GM20431 (cell line): ENCODE measurements around the gene SNAPC4.
"Not testable (repeated sequence)": the region's sequence is repeated elsewhere in the genome, so short reads cannot be mapped to it uniquely, and the experiment has no call there.

Source experiments
- in situ Hi-C: fragments of 300-500 bp; cut with MseI, MboI; formaldehyde crosslinking; loops from one replicate; pipeline ENCODE4 v1.15.0; 2020; ENCODE audit warnings: low sequenced_read_pairs; ENCODE audit not compliant: unreplicated experiment

The SNAPC4 gene

DNA sequence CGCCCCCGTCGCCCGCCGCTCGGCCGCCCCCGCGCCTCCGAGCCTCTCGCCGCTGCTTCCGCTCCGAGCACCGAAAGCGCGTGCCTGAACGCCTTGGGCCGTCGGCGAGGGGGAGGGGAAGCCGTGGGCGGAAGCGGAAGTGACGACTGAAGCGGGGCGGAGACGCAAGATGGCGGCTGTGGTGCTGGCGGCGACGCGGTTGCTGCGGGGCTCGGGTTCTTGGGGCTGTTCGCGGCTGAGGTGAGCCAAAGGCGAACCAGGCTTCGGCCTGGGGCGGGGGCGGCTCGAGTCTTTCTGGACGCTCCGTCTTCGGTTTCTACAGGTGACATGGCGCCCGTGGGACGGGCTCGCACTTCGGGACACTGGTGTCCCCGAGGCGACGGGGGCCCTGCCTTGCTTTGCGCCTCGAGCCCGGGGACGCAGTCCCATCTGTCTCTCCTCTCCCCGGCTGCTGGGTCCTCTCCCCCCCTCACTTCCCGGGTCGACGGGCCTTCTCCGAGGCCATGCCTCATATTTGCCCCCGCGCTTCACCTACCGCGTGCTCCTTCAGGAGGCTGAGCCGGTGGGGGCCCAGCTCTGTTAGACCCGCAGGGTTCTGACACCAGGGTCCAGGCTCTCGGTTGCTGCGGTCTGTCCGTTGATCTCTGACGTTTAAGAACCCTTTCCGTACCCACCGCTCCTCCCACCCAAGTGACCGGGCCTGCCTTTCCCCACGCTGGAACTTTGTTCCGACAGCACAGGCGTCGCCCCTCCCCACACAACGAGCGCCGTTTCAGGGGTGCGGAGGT lies 10.7 kb upstream of the SNAPC4 start, which contains the start of the genes ENTR1 and PMPCA:
ENTR1 (minus strand) TSS at position 115 of the 788 bp plus-strand sequence. CDS start 217 bp downstream, outside the sequence.
PMPCA (plus strand) TSS at position 159 of the 788 bp plus-strand sequence; CDS start at position 170, 11 bp downstream.
- in situ Hi-C loops: no loop called here

GRCh38 chr9:136409557-136410455 lies 9.8 kb upstream of the SNAPC4 start:
- in situ Hi-C loops: no loop called here

DNA sequence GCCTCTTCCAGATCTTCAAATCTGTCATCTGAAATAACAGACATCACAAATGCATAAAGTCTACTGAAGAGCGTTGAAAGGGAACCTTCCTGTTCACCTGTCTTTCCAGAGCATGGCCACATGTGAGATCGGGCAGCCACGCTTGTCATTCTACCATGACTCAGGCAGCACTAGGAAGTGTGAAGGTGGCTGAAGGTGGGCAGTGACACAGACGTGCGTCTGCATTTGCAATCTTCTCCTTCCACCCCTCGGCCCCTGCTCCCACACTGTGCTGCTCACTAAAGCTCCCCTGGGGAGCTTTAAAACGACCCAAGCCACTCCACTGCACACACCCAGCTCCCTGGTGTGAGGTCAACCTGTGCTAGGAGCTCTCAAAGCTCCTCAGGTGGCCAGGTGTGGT lies 7.9 kb upstream of the SNAPC4 start:
- in situ Hi-C loops: no loop called here

DNA sequence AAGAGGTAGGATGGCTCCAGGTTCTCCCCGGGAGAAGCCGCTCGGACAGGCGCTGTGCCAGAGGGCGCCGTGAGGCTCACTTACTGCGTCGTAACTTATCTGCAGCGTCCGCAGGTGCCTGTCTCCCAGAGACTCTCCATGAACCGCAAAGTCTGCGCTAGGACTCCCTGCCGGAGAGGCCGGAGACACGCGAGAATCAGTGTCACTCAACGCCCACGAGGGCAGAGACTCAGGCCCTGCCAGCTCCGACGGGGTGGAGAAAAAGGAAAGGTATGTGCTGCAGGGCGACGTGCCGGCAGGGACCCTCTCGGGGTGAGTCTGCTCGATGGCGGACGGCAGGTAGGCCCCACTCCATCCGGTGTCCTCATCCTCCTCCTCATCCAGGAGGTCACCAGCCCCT lies 7.1 kb upstream of the SNAPC4 start:
- in situ Hi-C loops: not testable (repeated sequence)

DNA sequence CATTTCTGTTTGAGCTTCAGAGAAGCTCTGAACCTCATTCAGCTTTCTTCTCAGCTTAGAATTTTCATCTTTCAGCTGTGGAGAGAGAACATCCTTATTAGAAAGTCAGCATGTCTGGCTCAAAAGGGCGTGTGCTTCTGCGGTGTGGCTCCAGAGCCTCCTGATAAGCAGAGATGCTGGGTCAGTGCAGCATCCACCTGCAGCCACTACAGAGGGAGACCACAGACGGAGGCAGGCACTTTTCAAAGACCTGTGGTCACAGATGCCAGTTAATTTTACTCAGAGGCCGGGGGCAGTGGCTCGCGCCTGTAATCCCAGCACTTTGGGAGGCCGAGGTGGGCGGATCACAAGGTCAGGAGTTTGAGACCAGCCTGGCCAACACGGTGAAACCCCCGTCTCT lies 5.9 kb upstream of the SNAPC4 start:
- in situ Hi-C loops: not testable (repeated sequence)

GRCh38 chr9:136405481-136405880 lies 5.5 kb upstream of the SNAPC4 start:
- in situ Hi-C loops: no loop called here

DNA sequence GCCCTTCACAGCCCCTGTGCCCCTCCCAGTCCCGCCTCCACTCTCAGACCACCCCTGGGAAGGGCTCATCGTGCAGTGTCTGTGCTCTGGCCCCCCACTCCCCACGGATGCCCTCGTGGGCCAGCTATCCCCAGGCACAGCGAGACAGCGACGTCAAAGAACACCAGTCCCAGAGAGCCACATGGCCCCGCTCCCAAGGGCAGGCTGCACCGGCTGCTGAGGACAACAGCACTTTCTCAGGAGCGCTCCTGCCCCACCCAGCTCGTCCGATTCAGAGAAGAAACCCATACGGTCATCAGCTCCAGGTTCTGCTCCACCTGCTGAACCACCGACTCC lies 4.8 kb upstream of the SNAPC4 start:
- in situ Hi-C loops: no loop called here

DNA sequence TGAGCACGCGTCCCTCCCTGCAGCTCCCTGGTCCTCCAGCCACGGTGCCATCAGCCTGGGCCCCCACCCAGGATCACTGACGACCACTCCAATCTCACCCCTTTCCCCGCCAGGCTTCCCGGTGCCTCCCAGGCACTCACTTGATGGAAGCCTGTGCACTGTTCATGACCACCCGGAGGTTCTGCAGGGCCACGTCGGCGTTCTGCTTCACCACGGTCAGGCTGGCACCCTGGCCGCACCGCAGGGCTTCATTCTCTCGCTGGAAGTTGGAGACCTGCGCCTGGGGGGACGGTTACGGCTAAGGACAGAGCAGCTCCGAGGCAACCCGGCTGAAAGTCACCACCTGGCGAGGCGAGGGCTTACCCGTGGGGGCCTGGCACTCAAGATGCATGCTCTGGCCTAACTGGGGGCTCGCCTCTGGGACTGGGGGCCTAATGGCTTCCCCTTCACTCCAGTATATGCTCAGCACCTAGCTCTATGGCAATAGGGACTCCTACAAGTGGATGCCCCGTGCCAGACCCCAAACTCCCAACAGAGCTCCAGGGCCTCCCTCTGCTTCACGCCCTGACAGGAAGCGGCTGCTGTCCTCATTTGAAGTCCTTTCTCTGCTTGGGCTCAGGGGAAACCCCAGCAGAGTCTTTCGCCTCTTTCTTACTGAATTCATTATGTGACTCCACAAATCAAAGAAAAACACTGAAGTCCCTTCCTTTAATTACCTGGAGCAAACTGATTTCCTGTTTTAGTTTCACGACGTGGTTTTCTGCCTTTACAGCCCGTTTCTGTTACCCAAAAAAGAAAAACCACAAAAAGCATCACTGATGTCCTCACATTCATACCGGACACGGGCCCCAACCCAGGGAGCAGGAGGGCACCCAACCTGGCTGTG lies 4.2 kb upstream of the SNAPC4 start:
- in situ Hi-C loops: no loop called here

DNA sequence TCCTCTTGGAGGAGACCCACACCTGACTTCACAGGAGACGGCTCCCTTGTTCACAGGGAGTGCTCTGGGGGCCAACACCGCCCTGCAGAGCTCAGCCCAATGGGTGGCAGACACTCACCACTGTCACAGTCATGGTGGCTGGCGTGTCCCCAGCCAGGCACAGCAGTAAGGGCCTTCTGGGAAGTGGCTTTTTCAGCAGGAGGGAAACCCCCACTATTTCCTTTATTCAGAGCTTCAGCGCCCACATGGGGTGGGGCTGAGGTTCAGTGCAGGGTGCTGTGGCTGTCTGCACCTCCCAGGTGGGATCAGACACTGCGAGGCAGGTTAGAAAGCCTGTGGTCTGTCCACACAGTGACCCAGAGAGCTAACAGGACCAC lies 3.6 kb upstream of the SNAPC4 start:
- in situ Hi-C loops: no loop called here

- in situ Hi-C loops: no loop called here
Measured at GRCh38 chr9:136402067-136402466, 2.1 kb upstream of the SNAPC4 start.

- in situ Hi-C loops: no loop called here
Measured at GRCh38 chr9:136401173-136401922, 1.4 kb upstream of the SNAPC4 start.

DNA sequence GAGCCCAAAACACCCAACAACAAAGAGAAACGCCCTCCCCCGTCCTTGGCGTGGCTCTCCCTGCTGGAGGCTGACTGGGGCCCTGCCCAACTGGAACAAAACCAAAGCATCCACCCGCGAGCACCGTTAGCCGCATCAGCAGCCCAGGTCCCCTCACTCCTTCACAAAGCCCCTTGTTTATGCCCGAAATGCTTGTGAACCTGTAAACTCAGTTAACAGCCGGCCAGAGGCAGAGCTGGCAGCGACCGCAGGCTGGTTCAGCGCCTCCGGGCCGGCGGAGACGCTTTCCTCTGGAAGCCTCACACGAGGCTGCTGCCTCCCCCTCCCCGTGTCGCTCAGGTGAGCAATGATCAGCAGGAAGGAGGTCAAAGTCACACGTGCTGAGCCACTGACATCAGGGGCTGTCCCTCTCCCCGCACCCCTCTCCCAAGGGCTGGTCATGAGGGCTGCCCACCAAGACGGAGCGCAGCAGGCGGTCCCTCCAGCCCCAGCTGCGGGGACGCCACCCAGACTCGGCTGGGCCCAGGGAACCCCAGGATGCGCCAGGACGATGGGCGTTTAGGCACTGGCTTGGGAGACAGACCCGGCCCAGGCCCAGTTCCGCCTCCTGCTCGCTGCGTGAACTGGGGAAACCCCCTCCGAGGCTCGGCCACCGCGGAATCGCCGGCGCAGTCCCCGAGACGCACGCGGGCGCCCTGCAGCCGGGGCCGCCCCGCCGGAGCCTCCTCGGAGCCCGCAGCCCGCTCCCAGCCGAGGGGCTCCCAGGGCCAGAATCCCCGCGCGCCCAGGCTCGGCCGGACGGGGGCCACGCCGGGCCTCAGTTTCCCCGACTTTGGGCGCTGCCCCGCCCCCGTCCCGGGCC lies 563 bp downstream of the SNAPC4 start:
- in situ Hi-C loops: no loop called here

- in situ Hi-C loops: no loop called here
Measured at GRCh38 chr9:136398286-136398685, 1.7 kb downstream of the SNAPC4 start.

DNA sequence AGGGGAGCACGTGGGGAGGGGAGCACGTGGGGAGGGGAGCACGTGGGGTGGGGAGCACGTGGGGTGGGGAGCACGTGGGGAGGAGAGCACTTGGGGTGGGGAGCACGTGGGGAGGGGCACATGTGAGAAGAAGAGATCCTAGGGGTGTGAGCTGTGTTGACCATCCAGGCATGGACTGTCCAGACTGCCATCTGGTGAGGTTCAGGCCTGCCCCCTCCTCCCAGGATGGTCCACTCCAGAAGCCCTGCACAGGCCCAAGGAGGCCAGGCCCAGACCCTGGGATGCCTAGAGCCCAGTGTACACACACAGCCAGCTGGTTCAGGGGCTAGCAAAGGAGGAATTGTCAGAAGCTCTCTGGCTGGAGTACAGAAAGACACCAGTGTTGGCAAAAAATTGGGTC lies 2.3 kb downstream of the SNAPC4 start:
- in situ Hi-C loops: no loop called here

GRCh38 chr9:136396219-136396515 lies 3.8 kb downstream of the SNAPC4 start:
- in situ Hi-C loops: no loop called here

DNA sequence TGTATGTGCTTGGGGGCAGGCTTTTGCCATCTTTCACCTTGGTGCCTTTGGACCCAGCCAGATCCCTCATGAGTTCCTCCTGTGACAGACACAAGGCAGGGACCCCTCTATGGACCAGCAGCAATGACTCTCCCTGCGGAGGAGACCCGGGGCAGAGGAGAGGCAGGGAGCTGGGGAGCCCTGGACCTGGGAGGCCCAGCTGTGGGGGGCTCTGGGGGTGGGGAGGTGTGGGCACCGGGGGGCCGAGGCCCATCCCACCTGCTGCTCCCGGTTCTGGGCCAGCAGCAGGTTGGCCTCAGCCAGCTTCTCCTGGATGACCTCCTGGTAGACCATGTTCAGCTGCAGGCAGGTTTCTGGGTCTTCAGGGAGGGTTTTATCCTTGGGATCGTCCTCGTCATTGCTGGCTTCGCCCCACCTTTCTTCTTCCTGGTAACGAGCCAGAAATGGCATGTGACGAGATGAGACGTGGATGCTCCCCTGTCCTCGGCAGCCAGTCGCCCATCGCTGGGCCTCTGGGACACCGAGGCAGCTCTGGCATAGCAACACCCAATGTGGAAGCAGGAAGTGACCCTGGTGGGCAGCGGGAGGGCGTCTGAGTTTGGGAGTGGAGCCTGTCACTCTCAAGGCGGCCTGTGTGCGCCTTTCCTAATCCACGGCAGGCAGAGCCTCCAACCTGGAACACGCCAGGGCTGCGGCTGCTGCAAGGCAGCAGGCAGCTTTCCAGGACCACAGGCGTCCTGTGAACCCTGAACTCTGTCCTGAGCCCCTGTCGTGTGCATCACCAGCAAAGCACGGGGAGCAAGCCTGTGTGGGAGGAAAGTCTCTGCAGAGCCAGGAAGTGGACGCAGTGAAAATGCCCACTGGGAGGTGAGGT lies 4.4 kb downstream of the SNAPC4 start:
- in situ Hi-C loops: no loop called here

GRCh38 chr9:136395020-136395340 lies 5.0 kb downstream of the SNAPC4 start:
- in situ Hi-C loops: no loop called here
